Central memory CD8-positive, alpha-beta T cell (primary cell): ENCODE data around the gene ABHD14A.
A peak's percentile ranks its signal among the peaks of the same experiment; 100 is the strongest.

Experiments
- ATAC-seq: fragments of 150-1000 bp; cut with Tn5 transposase; replicated peaks from 2 replicates; pipeline ENCODE4 v1.10.0; 2022; ENCODE audit warnings: mild to moderate bottlenecking, moderate FRiP score, moderate number of reproducible peaks; ENCODE audit not compliant: poor library complexity, severe bottlenecking; ENCODE audit errors: extremely low read depth
- DNase-seq, 2 donors: peaks; one replicate each; pipeline ENCODE4 v3.0.0; 2021; ENCODE audit warnings: low spot score in 2 of 2
- H3K27ac Mint-ChIP-seq: one replicate; pipeline ENCODE4 v1.8.0; 2022; ENCODE audit warnings: low read depth, mild to moderate bottlenecking, moderate library complexity, mixed read lengths
- H3K27me3 Mint-ChIP-seq: one replicate; pipeline ENCODE4 v1.8.0; 2022; ENCODE audit warnings: mixed read lengths
- H3K36me3 Mint-ChIP-seq: one replicate; pipeline ENCODE4 v1.8.0; 2022; ENCODE audit warnings: mild to moderate bottlenecking, moderate library complexity, mixed read lengths; ENCODE audit not compliant: insufficient read depth
- H3K4me1 Mint-ChIP-seq: one replicate; pipeline ENCODE4 v1.8.0; 2022; ENCODE audit warnings: mixed read lengths
- H3K4me3 Mint-ChIP-seq: one replicate; pipeline ENCODE4 v1.8.0; 2022; ENCODE audit warnings: mild to moderate bottlenecking, moderate library complexity, mixed read lengths
- H3K9me3 Mint-ChIP-seq: one replicate; pipeline ENCODE4 v1.8.0; 2022; ENCODE audit warnings: mixed read lengths

Gene ABHD14A

DNA sequence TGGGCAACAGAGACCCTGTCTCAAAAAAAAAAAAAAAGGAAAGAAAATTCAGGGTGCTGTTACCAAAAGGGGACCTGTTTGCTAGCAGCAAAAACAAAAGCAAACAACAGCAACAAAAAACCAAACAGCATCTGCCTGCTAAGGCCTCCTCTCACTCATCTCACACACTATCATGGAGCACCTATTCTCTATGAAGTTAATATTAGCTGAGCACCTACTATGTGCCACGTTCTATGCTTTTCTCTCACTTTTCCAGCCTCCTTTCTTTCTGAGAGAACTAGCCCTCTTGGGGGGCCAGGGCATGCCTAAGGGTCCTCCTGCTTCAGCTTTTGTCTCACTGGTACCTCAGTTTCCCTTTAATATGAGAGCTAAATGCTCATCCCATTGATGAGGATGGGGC is 20.2 kb upstream of the ABHD14A start:
- ATAC-seq, result no peak
- no peak overlapping the region for H3K27ac Mint-ChIP-seq
- peaks cover 32% of the 10 kb centered on the region for H3K27me3 Mint-ChIP-seq
- no peaks in the 10 kb centered on the region for H3K9me3 Mint-ChIP-seq
- no peak overlapping the region for H3K4me3 Mint-ChIP-seq
- H3K36me3 Mint-ChIP-seq, result peaks cover 3% of the 10 kb centered on the region
- H3K4me1 Mint-ChIP-seq, result peaks cover 5% of the 10 kb centered on the region
- DNase-seq, result no peak

DNA sequence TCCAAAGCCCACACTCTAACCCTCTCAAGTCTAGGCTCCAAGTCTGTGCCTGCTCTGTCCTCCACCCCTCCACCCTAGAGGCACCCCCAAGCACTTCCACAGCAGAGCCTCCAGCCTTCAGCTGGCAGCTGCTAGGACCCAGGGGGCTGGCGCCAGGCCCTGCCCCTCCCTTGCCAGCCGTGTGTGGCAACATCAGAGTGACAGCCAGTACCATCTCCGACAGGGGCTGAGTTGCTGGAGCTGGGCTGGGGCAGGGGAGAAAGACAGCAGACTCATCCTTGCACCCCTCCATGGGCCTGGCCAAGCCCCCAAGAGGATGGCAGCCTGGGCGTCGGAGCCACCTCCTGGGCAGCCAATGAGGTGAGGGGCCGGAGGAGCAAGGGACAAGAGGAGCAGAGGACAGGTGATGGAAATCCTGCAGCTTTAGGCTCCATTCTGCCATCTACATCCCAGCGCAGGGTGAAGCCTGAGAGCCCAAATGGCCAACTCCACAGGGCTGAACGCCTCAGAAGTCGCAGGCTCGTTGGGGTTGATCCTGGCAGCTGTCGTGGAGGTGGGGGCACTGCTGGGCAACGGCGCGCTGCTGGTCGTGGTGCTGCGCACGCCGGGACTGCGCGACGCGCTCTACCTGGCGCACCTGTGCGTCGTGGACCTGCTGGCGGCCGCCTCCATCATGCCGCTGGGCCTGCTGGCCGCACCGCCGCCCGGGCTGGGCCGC is 19.5 kb upstream of the ABHD14A start, which contains the start of gene GPR62:
Gene GPR62 (plus strand): TSS at position 207 of the 718 bp plus-strand sequence. CDS start 272 bp downstream, at position 479.
- Mint-ChIP-seq H3K4me3 (peak within 1 kb of the TSS; percentile 36), H3K9me3 (no peaks in the 10 kb centered on the region), H3K27me3 (peaks cover 32% of the 10 kb centered on the region), H3K36me3 (peaks cover 3% of the 10 kb centered on the region), H3K4me1 (peaks cover 5% of the 10 kb centered on the region), H3K27ac (no peak within 1 kb of the TSS)
- no peak for DNase-seq
- ATAC-seq, result no peak

DNA sequence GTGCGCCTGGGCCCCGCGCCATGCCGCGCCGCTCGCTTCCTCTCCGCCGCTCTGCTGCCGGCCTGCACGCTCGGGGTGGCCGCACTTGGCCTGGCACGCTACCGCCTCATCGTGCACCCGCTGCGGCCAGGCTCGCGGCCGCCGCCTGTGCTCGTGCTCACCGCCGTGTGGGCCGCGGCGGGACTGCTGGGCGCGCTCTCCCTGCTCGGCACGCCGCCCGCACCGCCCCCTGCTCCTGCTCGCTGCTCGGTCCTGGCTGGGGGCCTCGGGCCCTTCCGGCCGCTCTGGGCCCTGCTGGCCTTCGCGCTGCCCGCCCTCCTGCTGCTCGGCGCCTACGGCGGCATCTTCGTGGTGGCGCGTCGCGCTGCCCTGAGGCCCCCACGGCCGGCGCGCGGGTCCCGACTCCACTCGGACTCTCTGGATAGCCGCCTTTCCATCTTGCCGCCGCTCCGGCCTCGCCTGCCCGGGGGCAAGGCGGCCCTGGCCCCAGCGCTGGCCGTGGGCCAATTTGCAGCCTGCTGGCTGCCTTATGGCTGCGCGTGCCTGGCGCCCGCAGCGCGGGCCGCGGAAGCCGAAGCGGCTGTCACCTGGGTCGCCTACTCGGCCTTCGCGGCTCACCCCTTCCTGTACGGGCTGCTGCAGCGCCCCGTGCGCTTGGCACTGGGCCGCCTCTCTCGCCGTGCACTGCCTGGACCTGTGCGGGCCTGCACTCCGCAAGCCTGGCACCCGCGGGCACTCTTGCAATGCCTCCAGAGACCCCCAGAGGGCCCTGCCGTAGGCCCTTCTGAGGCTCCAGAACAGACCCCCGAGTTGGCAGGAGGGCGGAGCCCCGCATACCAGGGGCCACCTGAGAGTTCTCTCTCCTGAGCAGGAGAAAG is 18.7 kb upstream of the ABHD14A start:
- peaks cover 5% of the 10 kb centered on the region for H3K4me1 Mint-ChIP-seq
- DNase-seq (no peak), ATAC-seq (peak; percentile 57)
- H3K9me3 Mint-ChIP-seq, result no peaks in the 10 kb centered on the region
- H3K27me3 Mint-ChIP-seq, result peaks cover 32% of the 10 kb centered on the region
- peaks cover 3% of the 10 kb centered on the region for H3K36me3 Mint-ChIP-seq
- H3K27ac Mint-ChIP-seq, result no peak overlapping the region
- H3K4me3 Mint-ChIP-seq, result peak overlapping the region; percentile 36

DNA sequence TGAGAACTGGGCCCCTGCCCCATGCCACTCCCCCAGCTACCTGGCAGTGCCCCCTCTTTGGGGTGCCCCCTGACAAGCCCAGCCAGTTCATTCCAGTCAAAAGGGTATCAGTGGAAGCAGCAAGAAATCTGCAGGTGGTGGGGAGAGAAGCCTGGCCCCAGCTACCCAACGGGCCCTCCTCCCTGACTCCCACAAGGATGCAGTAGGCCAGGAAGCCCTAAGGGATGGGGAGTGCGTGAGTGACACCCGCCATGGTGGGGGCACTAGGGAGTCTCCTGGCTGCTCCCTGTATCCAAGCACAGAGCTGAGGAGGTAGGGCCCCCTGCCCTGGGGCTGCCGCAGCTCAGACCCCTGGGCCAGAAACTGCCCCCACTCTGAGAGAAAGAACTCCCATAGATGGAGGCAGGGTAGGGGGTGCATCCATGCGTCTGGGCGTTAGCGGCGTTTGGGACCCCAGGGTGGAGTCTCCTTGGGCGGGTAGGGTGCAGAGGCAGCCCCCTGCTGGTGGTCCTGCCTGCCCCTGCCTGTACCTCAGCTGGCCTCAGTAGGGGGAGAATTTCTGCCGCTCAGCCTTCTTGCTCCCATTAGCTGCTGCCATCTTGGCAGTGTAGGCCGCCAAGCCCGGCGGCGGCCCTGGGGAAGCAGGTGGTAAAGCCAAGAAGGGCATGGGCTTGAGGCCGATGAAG is 17.2 kb upstream of the ABHD14A start:
- ATAC-seq (no peak), DNase-seq (no peak)
- no peak overlapping the region for H3K27ac Mint-ChIP-seq
- no peak overlapping the region for H3K4me3 Mint-ChIP-seq
- peaks cover 5% of the 10 kb centered on the region for H3K4me1 Mint-ChIP-seq
- peaks cover 32% of the 10 kb centered on the region for H3K27me3 Mint-ChIP-seq
- no peaks in the 10 kb centered on the region for H3K9me3 Mint-ChIP-seq
- H3K36me3 Mint-ChIP-seq, result peaks cover 3% of the 10 kb centered on the region

DNA sequence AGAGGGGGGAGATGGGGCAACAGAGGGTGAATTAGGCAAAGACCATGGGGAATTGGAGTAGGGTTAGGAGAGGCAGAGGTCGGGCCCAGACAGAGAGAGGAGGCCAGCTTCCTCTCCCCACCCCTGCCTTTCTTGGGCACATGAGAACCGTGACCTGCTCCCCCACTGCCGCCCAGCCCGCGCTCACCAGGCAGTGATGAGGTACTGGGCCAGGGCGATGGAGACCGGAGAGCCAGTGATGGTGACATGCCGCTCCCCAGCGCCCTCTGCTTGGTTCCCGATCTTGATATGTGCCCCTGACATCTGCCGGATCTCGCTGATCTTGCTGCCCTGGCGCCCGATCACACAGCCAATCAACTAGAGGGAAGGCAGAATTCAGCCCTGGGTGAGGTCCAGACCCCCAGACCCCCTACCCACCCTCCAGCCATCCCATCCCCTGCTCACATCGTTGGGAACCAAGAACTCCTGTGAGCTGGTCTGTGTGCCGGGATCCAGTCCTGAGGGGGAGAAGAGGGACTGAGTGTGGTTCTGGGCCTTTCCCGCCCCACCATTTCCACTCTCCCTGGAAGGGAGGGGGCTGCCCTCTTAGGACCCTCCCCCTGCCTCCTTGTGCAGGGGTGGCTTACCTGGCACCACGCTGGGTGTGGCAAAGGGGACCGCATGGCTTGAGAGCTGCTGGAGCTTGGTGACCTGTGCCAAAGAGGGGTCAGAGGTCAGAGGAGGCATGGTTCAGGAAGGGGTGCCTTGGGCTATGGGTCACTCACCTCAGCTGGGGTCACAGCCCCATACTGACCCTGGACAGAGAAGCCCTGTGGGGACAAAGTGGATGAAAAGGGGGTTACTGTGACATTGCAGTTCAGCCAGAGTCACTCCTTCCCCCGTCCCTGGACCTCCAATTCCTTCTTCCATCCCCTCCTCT is 16.0 kb upstream of the ABHD14A start:
- no peaks in the 10 kb centered on the region for H3K9me3 Mint-ChIP-seq
- H3K36me3 Mint-ChIP-seq, result peaks cover 3% of the 10 kb centered on the region
- ATAC-seq, result no peak
- H3K27me3 Mint-ChIP-seq, result peaks cover 22% of the 10 kb centered on the region
- no peak overlapping the region for H3K27ac Mint-ChIP-seq
- peaks cover 5% of the 10 kb centered on the region for H3K4me1 Mint-ChIP-seq
- DNase-seq, result no peak
- H3K4me3 Mint-ChIP-seq, result no peak overlapping the region

- Mint-ChIP-seq H3K9me3 (no peaks in the 10 kb centered on the region), H3K4me1 (peaks cover 9% of the 10 kb centered on the region), H3K27ac (no peak overlapping the region), H3K36me3 (peaks cover 3% of the 10 kb centered on the region), H3K4me3 (no peak overlapping the region), H3K27me3 (peaks cover 15% of the 10 kb centered on the region)
- no peak for DNase-seq
- ATAC-seq, result no peak
Observed at GRCh38 chr3:51959651-51960050, 15.2 kb upstream of the ABHD14A start.

- no peak for DNase-seq
- H3K9me3 Mint-ChIP-seq, result no peaks in the 10 kb centered on the region
- H3K27ac Mint-ChIP-seq, result no peak overlapping the region
- H3K4me3 Mint-ChIP-seq, result no peak overlapping the region
- peaks cover 8% of the 10 kb centered on the region for H3K27me3 Mint-ChIP-seq
- H3K4me1 Mint-ChIP-seq, result peaks cover 17% of the 10 kb centered on the region
- no peak for ATAC-seq
- H3K36me3 Mint-ChIP-seq, result peaks cover 3% of the 10 kb centered on the region
Observed at GRCh38 chr3:51960386-51960785, 14.5 kb upstream of the ABHD14A start.

GRCh38 chr3:51961011-51961410 is 13.9 kb upstream of the ABHD14A start:
- H3K36me3 Mint-ChIP-seq, result peaks cover 4% of the 10 kb centered on the region

DNA sequence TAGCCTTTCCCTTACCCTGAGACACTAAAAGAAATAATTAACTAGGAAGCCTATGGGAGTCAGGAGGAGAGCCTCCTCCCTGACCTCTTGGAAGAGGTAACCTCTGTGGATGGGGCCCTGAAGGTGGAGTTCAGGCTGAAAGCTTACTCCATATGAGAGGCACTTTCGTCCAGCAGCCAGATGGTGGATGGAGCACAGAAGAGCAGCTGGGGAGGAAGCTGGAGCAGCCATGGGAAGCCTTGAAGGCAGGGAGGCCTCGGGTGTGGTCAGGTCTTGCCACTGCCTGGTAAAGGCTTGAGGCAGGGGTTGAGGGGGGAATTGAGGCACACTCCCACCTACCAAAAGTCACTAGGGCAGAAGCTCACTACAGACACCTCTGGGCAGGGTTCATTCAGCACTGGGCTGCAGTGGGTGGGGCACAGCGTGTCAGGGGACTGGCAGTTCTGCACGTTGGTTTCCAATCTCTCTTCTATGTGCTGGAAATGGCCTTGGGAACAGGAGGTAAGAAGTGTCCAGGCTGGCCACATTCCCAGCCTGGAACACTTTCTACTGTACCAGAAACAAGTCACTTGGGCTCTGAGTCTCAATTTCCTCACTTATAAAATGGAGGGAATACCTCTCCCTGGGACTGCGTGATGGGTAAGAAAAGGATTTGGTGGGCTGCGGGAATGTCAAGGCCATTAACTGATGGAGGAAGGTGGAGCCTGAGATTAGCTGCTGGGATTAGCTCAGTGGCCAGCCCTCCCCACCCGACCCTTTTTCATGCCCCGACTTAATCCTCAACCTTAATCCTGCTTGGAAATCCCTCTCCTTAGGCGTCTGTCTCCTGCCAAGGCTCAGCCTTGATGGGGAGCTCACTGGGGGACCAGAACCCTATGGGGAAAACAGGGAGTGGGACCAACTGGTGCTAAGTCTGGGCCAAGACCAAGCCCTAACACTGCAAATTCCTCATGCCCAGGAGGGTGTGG is 13.0 kb upstream of the ABHD14A start:
- Mint-ChIP-seq H3K27ac (no peak overlapping the region), H3K4me3 (no peak overlapping the region)
- DNase-seq, result no peak

More at GRCh38 chr3:51961011-51961410, 13.9 kb upstream of the ABHD14A start:
- no peaks in the 10 kb centered on the region for H3K9me3 Mint-ChIP-seq
- peaks cover 8% of the 10 kb centered on the region for H3K27me3 Mint-ChIP-seq
- DNase-seq (no peak), ATAC-seq (no peak)
- peaks cover 22% of the 10 kb centered on the region for H3K4me1 Mint-ChIP-seq
- no peak overlapping the region for H3K4me3 Mint-ChIP-seq
- no peak overlapping the region for H3K27ac Mint-ChIP-seq

GRCh38 chr3:51962854-51963530 is 11.9 kb upstream of the ABHD14A start:
- H3K9me3 Mint-ChIP-seq, result no peaks in the 10 kb centered on the region
- H3K4me3 Mint-ChIP-seq, result no peak overlapping the region
- DNase-seq (no peak), ATAC-seq (no peak)
- H3K36me3 Mint-ChIP-seq, result peaks cover 4% of the 10 kb centered on the region
- H3K27ac Mint-ChIP-seq, result no peak overlapping the region
- peaks cover under 1% of the 10 kb centered on the region for H3K27me3 Mint-ChIP-seq
- H3K4me1 Mint-ChIP-seq, result peaks cover 17% of the 10 kb centered on the region

More for the DNA sequence above, 13.0 kb upstream of the ABHD14A start:
- H3K9me3 Mint-ChIP-seq, result no peaks in the 10 kb centered on the region
- H3K36me3 Mint-ChIP-seq, result peaks cover 4% of the 10 kb centered on the region
- peaks cover 17% of the 10 kb centered on the region for H3K4me1 Mint-ChIP-seq
- ATAC-seq, result no peak
- peaks cover 8% of the 10 kb centered on the region for H3K27me3 Mint-ChIP-seq
